WERI-Rb-1 (cell line): ENCODE data around the gene SPTSSA.

Source experiments
- DNase-seq: peaks from one replicate; pipeline ENCODE4 v3.0.0-alpha.2; 2020
- H3K27ac ChIP-seq: fragments of 250-450 bp; sonication (Bioruptor Pico); 2 replicates; pipeline ENCODE4 v1.5.1; 2020; ENCODE audit warnings: mild to moderate bottlenecking, moderate library complexity
- H3K27me3 ChIP-seq: fragments of 250-450 bp; sonication (Bioruptor Pico); 2 replicates; pipeline ENCODE4 v1.5.1; 2021; ENCODE audit warnings: mild to moderate bottlenecking, low read depth, moderate library complexity; ENCODE audit not compliant: insufficient read depth, severe bottlenecking
- H3K36me3 ChIP-seq: fragments of 250-450 bp; sonication (Bioruptor Pico); 2 replicates; pipeline ENCODE4 v1.5.1; 2020; ENCODE audit warnings: mild to moderate bottlenecking, moderate library complexity
- H3K4me3 ChIP-seq: 2 replicates; pipeline ENCODE4 v1.5.1; 2011; ENCODE audit warnings: low read depth, mild to moderate bottlenecking, control low read depth, low read length
- H3K9me3 ChIP-seq: fragments of 250-450 bp; sonication (Bioruptor Pico); 2 replicates; pipeline ENCODE4 v1.5.1; 2021; ENCODE audit warnings: mild to moderate bottlenecking, moderate library complexity; ENCODE audit not compliant: severe bottlenecking
- TF ChIP-seq, protein P1 (sequence below): IDR thresholded peaks from 2 replicates; pipeline ENCODE4 v1.5.1; 2011; ENCODE audit warnings: low read depth, mild to moderate bottlenecking, control low read depth, inconsistent platforms, low read length

Gene SPTSSA

DNA sequence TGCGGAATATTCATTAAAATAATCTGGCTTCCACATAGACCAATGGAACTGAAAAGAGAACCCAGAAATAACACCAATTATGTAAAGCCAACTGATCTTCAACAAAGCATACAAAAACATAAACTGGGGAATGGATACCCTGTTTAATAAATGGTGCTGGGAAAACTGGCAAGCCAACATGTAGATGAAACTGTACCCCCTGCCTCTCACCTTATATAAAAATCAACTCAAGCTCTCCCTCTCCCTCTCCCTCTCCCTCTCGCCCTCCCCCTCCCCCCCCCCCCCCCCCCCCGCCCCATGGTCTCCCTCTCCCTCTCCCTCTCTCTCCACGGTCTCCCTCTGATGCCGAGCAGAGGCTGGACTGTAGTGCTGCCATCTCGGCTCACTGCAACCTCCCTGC, 13.1 kb upstream of the SPTSSA start:
- DNase-seq = no peak
- no peak overlapping the region for H3K27ac ChIP-seq
- no peaks in the 10 kb centered on the region for H3K9me3 ChIP-seq
- TF ChIP-seq, protein P1, sequence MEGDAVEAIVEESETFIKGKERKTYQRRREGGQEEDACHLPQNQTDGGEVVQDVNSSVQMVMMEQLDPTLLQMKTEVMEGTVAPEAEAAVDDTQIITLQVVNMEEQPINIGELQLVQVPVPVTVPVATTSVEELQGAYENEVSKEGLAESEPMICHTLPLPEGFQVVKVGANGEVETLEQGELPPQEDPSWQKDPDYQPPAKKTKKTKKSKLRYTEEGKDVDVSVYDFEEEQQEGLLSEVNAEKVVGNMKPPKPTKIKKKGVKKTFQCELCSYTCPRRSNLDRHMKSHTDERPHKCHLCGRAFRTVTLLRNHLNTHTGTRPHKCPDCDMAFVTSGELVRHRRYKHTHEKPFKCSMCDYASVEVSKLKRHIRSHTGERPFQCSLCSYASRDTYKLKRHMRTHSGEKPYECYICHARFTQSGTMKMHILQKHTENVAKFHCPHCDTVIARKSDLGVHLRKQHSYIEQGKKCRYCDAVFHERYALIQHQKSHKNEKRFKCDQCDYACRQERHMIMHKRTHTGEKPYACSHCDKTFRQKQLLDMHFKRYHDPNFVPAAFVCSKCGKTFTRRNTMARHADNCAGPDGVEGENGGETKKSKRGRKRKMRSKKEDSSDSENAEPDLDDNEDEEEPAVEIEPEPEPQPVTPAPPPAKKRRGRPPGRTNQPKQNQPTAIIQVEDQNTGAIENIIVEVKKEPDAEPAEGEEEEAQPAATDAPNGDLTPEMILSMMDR = no peak
- no peaks in the 10 kb centered on the region for H3K27me3 ChIP-seq
- H3K4me3 ChIP-seq = no peak overlapping the region
- H3K36me3 ChIP-seq = no peaks in the 10 kb centered on the region

DNA sequence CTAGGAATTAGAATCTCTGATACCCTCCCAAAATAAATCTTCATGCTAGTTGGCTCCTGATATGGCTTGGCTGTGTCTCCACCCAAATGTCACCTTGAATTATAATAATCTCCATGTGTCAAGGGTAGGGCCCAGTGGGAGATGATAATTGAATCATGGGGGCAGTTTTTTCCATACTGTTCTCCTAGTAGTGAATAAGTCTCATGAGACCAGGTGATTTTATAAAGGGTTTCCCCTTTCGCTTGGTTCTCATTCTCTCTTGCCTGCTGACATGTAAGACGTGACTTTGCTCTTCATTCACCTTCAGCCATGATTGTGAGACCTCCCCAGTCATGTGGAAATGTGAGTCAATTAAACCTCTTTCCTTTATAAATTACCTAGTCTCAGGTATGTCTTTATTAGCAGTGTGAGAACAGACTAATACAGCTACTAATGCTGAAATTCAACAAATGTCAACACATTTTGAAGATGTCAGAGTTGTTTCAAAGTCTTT, 12.2 kb upstream of the SPTSSA start:
- Histone ChIP-seq H3K36me3 (no peaks in the 10 kb centered on the region), H3K27ac (no peak overlapping the region), H3K27me3 (no peaks in the 10 kb centered on the region), H3K4me3 (no peak overlapping the region), H3K9me3 (no peaks in the 10 kb centered on the region)
- DNase-seq = no peak
- TF ChIP-seq, protein P1 = no peak

DNA sequence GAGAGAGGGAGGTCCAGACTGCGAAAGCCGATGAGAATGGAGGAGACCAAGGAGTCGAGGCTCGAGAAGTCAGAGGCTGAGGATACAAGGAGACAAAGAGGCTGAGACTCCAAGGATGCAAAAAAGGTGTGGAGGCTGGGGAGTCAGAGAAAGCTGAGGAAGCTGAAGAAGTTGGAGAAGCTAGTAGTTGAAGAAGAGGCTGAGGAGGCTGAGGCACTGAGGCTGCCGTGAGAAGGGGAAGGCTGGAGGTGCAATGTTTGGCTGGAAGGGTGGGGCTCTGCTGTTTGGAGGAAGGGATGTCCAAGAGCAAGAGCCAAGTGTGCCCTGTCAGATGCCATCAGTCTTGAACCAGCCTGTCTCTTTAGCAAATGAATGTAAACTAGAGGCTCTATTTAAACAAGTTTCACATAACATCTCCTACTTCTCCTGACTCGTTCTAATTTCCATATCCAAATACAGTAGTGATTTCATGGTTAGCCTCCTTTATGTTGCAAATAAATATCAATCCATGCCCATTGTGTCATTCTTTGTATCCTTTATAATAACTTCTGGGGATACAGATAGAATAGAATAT, 10.8 kb upstream of the SPTSSA start:
- Histone ChIP-seq H3K27me3 (no peaks in the 10 kb centered on the region), H3K9me3 (no peaks in the 10 kb centered on the region), H3K27ac (no peak overlapping the region), H3K4me3 (no peak overlapping the region), H3K36me3 (no peaks in the 10 kb centered on the region)
- no peak for DNase-seq
- TF ChIP-seq, protein P1 = no peak

DNA sequence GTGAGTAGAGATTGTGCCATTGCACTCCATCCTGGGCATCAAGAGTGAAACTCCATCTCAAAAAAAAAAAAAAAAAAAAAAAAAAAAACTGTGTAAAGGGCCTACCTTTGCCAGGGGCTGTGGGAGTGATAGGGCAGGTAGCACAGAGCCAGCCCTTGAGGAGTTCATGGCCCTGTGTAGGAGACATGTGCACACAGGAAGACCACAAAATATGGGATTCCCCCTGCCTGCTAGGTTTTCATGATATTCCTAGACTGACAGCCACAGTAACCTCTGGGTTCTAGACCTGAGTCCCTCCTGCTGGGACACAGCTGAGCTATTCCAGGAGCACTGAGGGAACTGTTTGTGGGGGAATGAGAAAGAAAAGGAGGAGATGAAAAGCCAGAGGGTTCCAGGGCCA, 8.3 kb upstream of the SPTSSA start:
- H3K27ac ChIP-seq = no peak overlapping the region
- DNase-seq = no peak
- TF ChIP-seq, protein P1 = no peak
- no peaks in the 10 kb centered on the region for H3K36me3 ChIP-seq
- H3K27me3 ChIP-seq = no peaks in the 10 kb centered on the region
- no peaks in the 10 kb centered on the region for H3K9me3 ChIP-seq
- H3K4me3 ChIP-seq = no peak overlapping the region

DNA sequence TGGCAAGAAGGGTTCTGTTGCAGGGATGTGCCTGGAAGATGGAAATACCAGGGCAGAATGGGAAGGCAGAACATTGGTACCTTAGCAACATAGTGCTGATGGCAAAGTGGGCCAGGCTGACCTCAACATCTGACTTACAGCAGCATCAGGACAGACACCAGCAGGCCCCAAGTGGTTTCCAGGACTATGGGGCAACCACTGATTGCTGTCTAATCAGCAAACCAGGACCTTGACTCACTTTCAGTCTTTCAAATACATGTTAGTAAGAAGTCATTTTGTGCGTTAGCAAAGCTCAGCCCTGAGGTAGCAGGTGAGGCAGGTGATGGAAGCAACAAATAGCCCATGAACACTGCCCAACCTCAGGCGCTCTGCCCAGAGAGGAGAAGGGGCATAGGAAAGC, 4.7 kb upstream of the SPTSSA start:
- Histone ChIP-seq H3K36me3 (no peaks in the 10 kb centered on the region), H3K27ac (no peak overlapping the region), H3K4me3 (no peak overlapping the region), H3K27me3 (no peaks in the 10 kb centered on the region), H3K9me3 (no peaks in the 10 kb centered on the region)
- DNase-seq = no peak
- TF ChIP-seq, protein P1 = no peak

DNA sequence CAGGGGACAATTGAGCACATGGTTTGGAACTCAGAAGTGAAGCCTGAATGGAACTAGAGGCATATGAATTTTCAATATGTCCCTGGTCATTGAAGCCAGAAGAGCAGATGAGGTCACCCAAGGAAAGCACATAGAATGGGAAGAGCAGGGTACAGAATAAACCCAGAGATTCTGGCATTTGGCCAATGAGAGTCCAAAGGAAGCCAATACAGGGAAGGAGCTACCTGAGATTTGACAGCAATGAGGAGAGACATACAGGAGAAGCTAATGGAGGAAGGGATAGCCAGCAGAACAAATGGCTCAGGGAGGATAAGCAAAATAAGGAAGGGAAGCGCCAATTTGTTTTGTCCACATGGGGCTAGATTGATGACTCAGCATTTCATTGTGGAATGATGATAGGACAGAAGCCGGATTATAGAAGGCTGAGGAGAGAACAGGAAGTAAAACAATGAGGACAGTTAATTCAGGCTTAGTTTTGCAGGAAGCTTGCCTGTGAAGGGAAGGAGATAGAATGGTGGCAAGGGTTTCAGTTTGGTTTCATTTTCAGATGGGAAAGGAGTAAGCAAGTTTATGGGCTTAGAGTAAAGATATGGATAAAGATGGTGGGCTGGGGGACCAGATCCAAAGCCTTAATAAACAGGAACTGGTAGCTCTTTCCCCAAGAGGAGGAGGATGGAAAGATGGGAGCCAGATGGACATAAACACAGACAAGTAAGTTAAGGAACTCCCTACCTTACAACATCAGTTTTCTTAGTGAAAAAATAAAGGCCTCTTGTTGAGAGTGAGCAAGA, 3.2 kb upstream of the SPTSSA start:
- H3K4me3 ChIP-seq = no peak overlapping the region

More for the DNA sequence above, 3.2 kb upstream of the SPTSSA start:
- Histone ChIP-seq H3K27ac (no peak overlapping the region), H3K36me3 (no peaks in the 10 kb centered on the region), H3K27me3 (no peaks in the 10 kb centered on the region), H3K9me3 (no peaks in the 10 kb centered on the region)
- DNase-seq = no peak
- TF ChIP-seq, protein P1 = no peak
